SK-N-SH (cell line): Measurements from ENCODE around the gene SLC35B4. TPM values are rescaled to one million over a fixed set of nuclear protein-coding genes. Genes with fewer than 3 reads are reported as not detected.
A peak's percentile ranks its signal among the peaks of the same experiment; 100 is the strongest.

Experiments
- CTCF ChIA-PET: fragments of 300-600, 350-600 bp; formaldehyde crosslinking; extraction: SDS; loops from one replicate; lab custom pipeline; 2021; lab: Yijun Ruan, JAX
- POLR2A ChIA-PET: fragments of 350-600 bp; sonication (Branson Sonifier 250); formaldehyde crosslinking; extraction: SDS; loops from one replicate; lab custom pipeline; 2020; ENCODE audit warnings: antibody characterized with exemption, inconsistent platforms; lab: Yijun Ruan, JAX
- DNase-seq: peaks from one replicate; pipeline ENCODE4 v3.0.0; 2012
- H2AFZ ChIP-seq: fragments of 200-600 bp; sonication (generic); 2 replicates; pipeline ENCODE4 v1.8.1; 2016; ENCODE audit warnings: antibody characterized with exemption, mild to moderate bottlenecking, low read depth
- H3F3A ChIP-seq: fragments of 200-600 bp; sonication (generic); replicated peaks from 2 replicates; pipeline ENCODE3; 2016; ENCODE audit warnings: antibody characterized with exemption, mild to moderate bottlenecking; ENCODE audit not compliant: insufficient read depth
- H3K27ac ChIP-seq, 2 experiments: fragments of 200-500 bp in 1 of 2; fragments of 200-600 bp in 1 of 2; sonication (Bioruptor generic) in 1 of 2; sonication (generic), shearing (Covaris generic) in 1 of 2; 2 replicates each; pipeline versions ENCODE4 v1.5.1 to v1.6.1; 2014 to 2016; ENCODE audit warnings: low read depth in 2 of 2, inconsistent platforms in 1 of 2, low read length in 1 of 2, mild to moderate bottlenecking in 1 of 2, mixed read lengths in 1 of 2
- H3K27me3 ChIP-seq: fragments of 200-600 bp; sonication (generic), shearing (Covaris generic); 2 replicates; pipeline ENCODE4 v1.6.1; 2016; ENCODE audit warnings: mixed run types; ENCODE audit not compliant: insufficient read depth
- H3K36me3 ChIP-seq, 2 experiments: fragments of 200-500 bp in 1 of 2; fragments of 200-600 bp in 1 of 2; sonication (Bioruptor generic) in 1 of 2; sonication (generic) in 1 of 2; replicated peaks in 1 of 2; 2 replicates each; pipeline versions ENCODE3 to v1.5.1; 2014 to 2016; ENCODE audit warnings: low read length in 1 of 2, mild to moderate bottlenecking in 1 of 2; ENCODE audit not compliant: insufficient read depth in 2 of 2, control insufficient read depth in 1 of 2
- H3K4me1 ChIP-seq, 2 experiments: fragments of 200-500 bp in 1 of 2; fragments of 200-600 bp in 1 of 2; sonication (Bioruptor generic) in 1 of 2; sonication (generic), shearing (Covaris generic) in 1 of 2; 2 replicates each; pipeline versions ENCODE4 v1.5.1 to v1.6.1; 2014 to 2016; ENCODE audit warnings: low read depth in 1 of 2, low read length in 1 of 2, mixed run types in 1 of 2; ENCODE audit not compliant: insufficient read depth in 2 of 2, control insufficient read depth in 1 of 2
- H3K4me2 ChIP-seq: fragments of 200-600 bp; sonication (generic), shearing (Covaris generic); 2 replicates; pipeline ENCODE4 v1.6.1; 2017; ENCODE audit warnings: mixed run types
- H3K4me3 ChIP-seq, 2 experiments: fragments of 200-500 bp in 1 of 2; fragments of 200-600 bp in 1 of 2; sonication (Bioruptor generic) in 1 of 2; sonication (generic), shearing (Covaris generic) in 1 of 2; 2 replicates each; pipeline versions ENCODE4 v1.5.1 to v1.8.1; 2014 to 2016; ENCODE audit warnings: low read depth in 2 of 2, inconsistent platforms in 1 of 2, low read length in 1 of 2, mild to moderate bottlenecking in 1 of 2, mixed read lengths in 1 of 2, moderate library complexity in 1 of 2
- H3K79me2 ChIP-seq: fragments of 200-600 bp; sonication (generic); 2 replicates; pipeline ENCODE4 v1.8.1; 2017; ENCODE audit warnings: mild to moderate bottlenecking; ENCODE audit not compliant: insufficient read depth
- H3K9ac ChIP-seq: fragments of 200-600 bp; sonication (generic); 2 replicates; pipeline ENCODE4 v1.6.1; 2017; ENCODE audit warnings: mixed run types
- H3K9me2 ChIP-seq: fragments of 200-600 bp; sonication (generic); 2 replicates; pipeline ENCODE4 v1.6.1; 2017; ENCODE audit warnings: mixed run types
- H3K9me3 ChIP-seq: fragments of 200-600 bp; sonication (generic); 2 replicates; pipeline ENCODE4 v1.6.1; 2017; ENCODE audit warnings: mixed run types, mild to moderate bottlenecking, moderate library complexity
- H4K20me1 ChIP-seq: fragments of 200-600 bp; sonication (generic); 2 replicates; pipeline ENCODE4 v1.6.1; 2017; ENCODE audit warnings: mild to moderate bottlenecking, mixed run types; ENCODE audit not compliant: insufficient read depth
- CHD2 ChIP-seq: fragments of 150-350 bp; IDR thresholded peaks from 2 replicates; pipeline ENCODE4 v1.6.1; 2018; ENCODE audit warnings: low read length; ENCODE audit not compliant: partially characterized antibody
- CTCF ChIP-seq: fragments of 200-600 bp; sonication (generic); IDR thresholded peaks from 2 replicates; pipeline ENCODE4 v1.6.1; 2017; ENCODE audit warnings: antibody characterized with exemption, mild to moderate bottlenecking, moderate library complexity
- ELF1 ChIP-seq: IDR thresholded peaks from 2 replicates; pipeline ENCODE4 v1.4.0; 2012
- FOXJ3 ChIP-seq: sonication (generic); formaldehyde crosslinking; IDR thresholded peaks from 2 replicates; pipeline ENCODE4 v1.5.1; 2020; ENCODE audit warnings: mild to moderate bottlenecking, missing genetic modification reagents
- FOXM1 ChIP-seq: IDR thresholded peaks from 2 replicates; pipeline ENCODE4 v1.4.0; 2012; ENCODE audit warnings: low read depth, mild to moderate bottlenecking
- IRF3 ChIP-seq: fragments of 150-350 bp; IDR thresholded peaks from 2 replicates; pipeline ENCODE4 v1.6.1; 2016; ENCODE audit warnings: mild to moderate bottlenecking, low read depth, low read length
- MAX ChIP-seq: IDR thresholded peaks from 2 replicates; pipeline ENCODE4 v1.4.0; 2012; ENCODE audit warnings: low read depth
- MEF2A ChIP-seq: IDR thresholded peaks from 2 replicates; pipeline ENCODE4 v1.4.0; 2012; ENCODE audit warnings: low read depth, borderline replicate concordance
- MXI1 ChIP-seq: IDR thresholded peaks from 2 replicates; pipeline ENCODE4 v1.6.1; 2012; ENCODE audit warnings: mild to moderate bottlenecking, low read depth, low read length, improper control_type of control experiment
- NRF1 ChIP-seq: IDR thresholded peaks from 2 replicates; pipeline ENCODE4 v1.6.1; 2012; ENCODE audit warnings: low read depth, mild to moderate bottlenecking, low read length
- POLR2AphosphoS5 ChIP-seq: IDR thresholded peaks from 2 replicates; pipeline ENCODE4 v1.6.1; 2012; ENCODE audit warnings: low read depth, low read length
- RAD21 ChIP-seq: IDR thresholded peaks from 2 replicates; pipeline ENCODE4 v1.6.1; 2012; ENCODE audit warnings: mild to moderate bottlenecking, low read length
- REST ChIP-seq: IDR thresholded peaks from 2 replicates; pipeline ENCODE4 v1.6.1; 2012; ENCODE audit warnings: mild to moderate bottlenecking, low read depth, low read length, moderate library complexity
- RFX5 ChIP-seq: IDR thresholded peaks from 2 replicates; pipeline ENCODE4 v1.6.1; 2012; ENCODE audit warnings: mild to moderate bottlenecking, improper control_type of control experiment, low read length
- RXRA ChIP-seq: IDR thresholded peaks from 2 replicates; pipeline ENCODE4 v1.4.0; 2012; ENCODE audit warnings: low read depth, mild to moderate bottlenecking, borderline replicate concordance
- SMC3 ChIP-seq: IDR thresholded peaks from 2 replicates; pipeline ENCODE4 v1.6.1; 2012; ENCODE audit warnings: low read depth, low read length, improper control_type of control experiment
- TCF12 ChIP-seq: IDR thresholded peaks from 2 replicates; pipeline ENCODE4 v1.4.0; 2012
- ZBTB33 ChIP-seq: IDR thresholded peaks from 2 replicates; pipeline ENCODE4 v1.4.0; 2012; ENCODE audit warnings: low read depth, borderline replicate concordance
- WGBS: methylation state at CpG from one replicate; pipeline ENCODE4 v1.1.6; 2017; ENCODE audit warnings: low lambda C conversion rate; 5-methylcytosine and 5-hydroxymethylcytosine counted together
- polyA plus RNA-seq, 3 experiments: library from polyadenylated mRNA; depleted of rRNA; stranded (reverse); fragments of >200 nt; gene quantifications; 2 replicates each; pipeline ENCODE4 v1.2.3, GENCODE V29; 2012

SLC35B4 gene
- polyA plus RNA-seq, 1 of the 3 experiments (the other 2 are of a cell fraction) = 19.3 TPM

GRCh38 chr7:134316539-134317344 lies at the start of gene SLC35B4 (continued):
- TF ChIP-seq ZBTB33 (peak; percentile 99), MAX (peak; percentile 62), MEF2A (no peak), CTCF (peak; percentile 46; the same call in 1 of the 2 replicates)

- no peak overlapping the region for H3K4me3 ChIP-seq
- no peaks in the 10 kb centered on the region for H3K9me3 ChIP-seq
- POLR2A ChIA-PET = no interaction called here
- CTCF ChIA-PET = interaction anchor here (1.8 to 3.9 kb wide), 2 partner anchors 9 to 11 kb away, joined by 6 to 20 read pairs; no protein-coding TSS in a partner anchor
- H3K4me1 ChIP-seq = peaks cover 13% of the 10 kb centered on the region in 2 experiments
- H2AFZ ChIP-seq = no peak overlapping the region
- H3K36me3 ChIP-seq = no peaks in the 10 kb centered on the region
- no peak for DNase-seq
- no peak overlapping the region for H3K9ac ChIP-seq
- no peak overlapping the region for H3K27ac ChIP-seq
- H3K27me3 ChIP-seq = no peaks in the 10 kb centered on the region
- H3K79me2 ChIP-seq = no peaks in the 10 kb centered on the region
- H4K20me1 ChIP-seq = no peaks in the 10 kb centered on the region
- H3K4me2 ChIP-seq = no peak overlapping the region
- H3F3A ChIP-seq = peaks cover 17% of the 10 kb centered on the region
- 40% methylated on average over 1 of the region's 1 CpG for WGBS
- H3K9me2 ChIP-seq = no peaks in the 10 kb centered on the region
- TF ChIP-seq ELF1 = no peak
- no peak for TF ChIP-seq RAD21
- TF ChIP-seq CHD2 = no peak
- no peak for TF ChIP-seq FOXM1
- no peak for TF ChIP-seq SMC3
- no peak for TF ChIP-seq NRF1
- TF ChIP-seq TCF12 = no peak
- no peak for TF ChIP-seq ZBTB33
- no peak for TF ChIP-seq MEF2A
- no peak for TF ChIP-seq RFX5
- TF ChIP-seq MAX = no peak
- TF ChIP-seq MXI1 = no peak
- TF ChIP-seq REST = no peak
- TF ChIP-seq RXRA = no peak
- TF ChIP-seq FOXJ3 = no peak
- TF ChIP-seq POLR2AphosphoS5 = no peak
- TF ChIP-seq IRF3 = no peak
Observed at GRCh38 chr7:134366481-134366880, 49.8 kb upstream of the SLC35B4 start.
